HG02759 (cell line): Measurements from ENCODE around the gene SCNN1B.
"Not testable (repeated sequence)": the region's sequence is repeated elsewhere in the genome, so short reads cannot be mapped to it uniquely, and the experiment has no call there.

Experiments
- ATAC-seq: cut with Tn5 transposase; IDR thresholded peaks from one replicate; pipeline ENCODE4 v1.9.1; 2021; ENCODE audit warnings: mild to moderate bottlenecking, moderate library complexity; ENCODE audit not compliant: unreplicated experiment

SCNN1B gene

GRCh38 chr16:23302045-23302956, at the start of gene SCNN1B:
Gene SCNN1B (plus strand): TSS chr16:23302302. CDS start chr16:23348600, 46,298 bp downstream.
- no peak for ATAC-seq

GRCh38 chr16:23252310-23252709, 49.8 kb upstream of the SCNN1B start:
- no peak for ATAC-seq

- ATAC-seq, result not testable (repeated sequence)
Observed at GRCh38 chr16:23253650-23254049, 48.5 kb upstream of the SCNN1B start.

- ATAC-seq, result no peak
Observed at GRCh38 chr16:23254338-23254737, 47.8 kb upstream of the SCNN1B start.

GRCh38 chr16:23255000-23255399, 47.1 kb upstream of the SCNN1B start:
- no peak for ATAC-seq

GRCh38 chr16:23256440-23256839, 45.7 kb upstream of the SCNN1B start:
- ATAC-seq, result no peak

GRCh38 chr16:23257682-23258081, 44.4 kb upstream of the SCNN1B start:
- ATAC-seq, result no peak

- ATAC-seq, result no peak
Observed at GRCh38 chr16:23258919-23259237, 43.2 kb upstream of the SCNN1B start.

- no peak for ATAC-seq
Observed at GRCh38 chr16:23267647-23268046, 34.5 kb upstream of the SCNN1B start.

- no peak for ATAC-seq
Observed at GRCh38 chr16:23268561-23268960, 33.5 kb upstream of the SCNN1B start.

GRCh38 chr16:23269248-23269953, 32.7 kb upstream of the SCNN1B start:
- no peak for ATAC-seq

- ATAC-seq, result no peak
Observed at GRCh38 chr16:23270654-23271053, 31.4 kb upstream of the SCNN1B start.

- no peak for ATAC-seq
Observed at GRCh38 chr16:23274968-23275367, 27.1 kb upstream of the SCNN1B start.

GRCh38 chr16:23276821-23277220, 25.3 kb upstream of the SCNN1B start:
- ATAC-seq, result no peak

GRCh38 chr16:23278031-23278430, 24.1 kb upstream of the SCNN1B start:
- ATAC-seq, result no peak

- no peak for ATAC-seq
Observed at GRCh38 chr16:23279721-23280153, 22.4 kb upstream of the SCNN1B start.

- no peak for ATAC-seq
Observed at GRCh38 chr16:23280483-23280967, 21.6 kb upstream of the SCNN1B start.

GRCh38 chr16:23282568-23282967, 19.5 kb upstream of the SCNN1B start:
- ATAC-seq, result no peak

- no peak for ATAC-seq
Observed at GRCh38 chr16:23283571-23283970, 18.5 kb upstream of the SCNN1B start.

GRCh38 chr16:23284584-23284983, 17.5 kb upstream of the SCNN1B start:
- no peak for ATAC-seq

GRCh38 chr16:23286131-23286532, 16.0 kb upstream of the SCNN1B start:
- ATAC-seq, result no peak

GRCh38 chr16:23288209-23288608, 13.9 kb upstream of the SCNN1B start:
- ATAC-seq, result no peak
